Left renal cortex interstitium (tissue), 4 donors: ENCODE measurements around the gene LRGUK. TPM values are rescaled to one million over a fixed set of nuclear protein-coding genes. Genes with fewer than 3 reads are reported as not detected.

Experiments
- DNase-seq, 4 donors: peaks; one replicate each; pipeline ENCODE4 v3.0.0-alpha.2; 2013; ENCODE audit warnings: low read depth in 4 of 4, low spot score in 2 of 4, missing footprints in 1 of 4
- polyA plus RNA-seq, 4 donors: library from polyadenylated mRNA; unstranded; fragments of 120-200 nt; gene quantifications; one replicate each; pipeline ENCODE4 v1.2.1, GENCODE V29; 2013; ENCODE audit not compliant: insufficient read length in 4 of 4

The LRGUK gene
- polyA plus RNA-seq, 4 donors = 1.0 to 3.7 (median 1.8) TPM

DNA sequence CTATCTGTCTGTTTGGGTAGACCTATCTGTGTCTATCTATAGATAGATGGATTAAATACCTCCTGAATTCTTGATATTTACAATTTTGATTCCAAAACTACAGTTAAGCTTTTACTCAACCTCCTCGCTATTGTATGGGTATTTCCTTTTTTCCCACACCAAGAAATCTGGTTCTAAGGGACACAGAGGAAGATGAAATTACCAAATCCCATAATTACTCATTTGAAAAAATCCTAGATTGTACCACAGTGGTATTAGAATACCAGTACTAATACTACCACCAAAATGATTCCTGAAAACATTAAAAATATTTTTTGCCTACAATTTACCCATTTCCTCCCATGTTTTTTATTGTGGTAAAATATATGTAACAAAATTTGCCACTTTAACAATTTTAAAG lies 53.2 kb downstream of the LRGUK start:
- DNase-seq = no peak

DNA sequence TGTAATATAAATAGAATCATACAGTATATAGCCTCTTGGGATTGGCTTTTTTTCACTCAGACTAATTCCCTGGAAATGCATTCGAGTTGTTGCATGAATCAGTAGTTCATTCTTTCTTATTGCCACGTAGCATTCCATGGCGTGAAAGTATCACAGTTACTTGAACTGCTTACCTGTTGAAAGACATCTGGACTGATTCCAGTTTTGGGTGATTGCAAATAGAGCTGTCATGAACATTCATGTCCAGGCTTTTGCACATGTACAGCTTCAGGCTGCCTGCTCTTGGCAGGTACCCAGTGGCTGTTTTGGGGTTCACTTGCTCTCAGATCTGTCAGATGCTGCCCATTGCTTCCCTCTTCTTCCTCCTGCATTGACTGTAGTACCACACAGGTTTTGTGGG lies 54.9 kb downstream of the LRGUK start:
- DNase-seq = no peak

DNA sequence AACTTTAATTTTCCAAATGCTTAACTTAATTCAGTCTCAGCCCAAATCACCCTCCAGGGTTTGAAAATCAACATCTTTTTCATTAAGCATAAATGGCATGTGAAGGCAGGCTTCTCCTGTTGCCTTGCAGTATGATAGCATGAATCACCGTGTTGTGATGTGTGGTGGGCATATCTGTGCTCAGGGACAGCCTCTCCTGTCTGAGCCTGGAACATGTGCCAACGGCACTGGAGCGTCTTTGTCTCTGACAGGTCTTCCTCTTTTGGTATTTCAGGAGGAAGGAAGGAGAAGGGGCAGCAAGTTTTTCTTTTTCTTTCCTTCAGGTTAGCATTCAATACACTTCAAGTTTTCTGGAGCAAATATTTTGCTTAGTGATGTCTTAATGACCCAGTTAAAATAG lies 57.6 kb downstream of the LRGUK start:
- no peak for DNase-seq

DNA sequence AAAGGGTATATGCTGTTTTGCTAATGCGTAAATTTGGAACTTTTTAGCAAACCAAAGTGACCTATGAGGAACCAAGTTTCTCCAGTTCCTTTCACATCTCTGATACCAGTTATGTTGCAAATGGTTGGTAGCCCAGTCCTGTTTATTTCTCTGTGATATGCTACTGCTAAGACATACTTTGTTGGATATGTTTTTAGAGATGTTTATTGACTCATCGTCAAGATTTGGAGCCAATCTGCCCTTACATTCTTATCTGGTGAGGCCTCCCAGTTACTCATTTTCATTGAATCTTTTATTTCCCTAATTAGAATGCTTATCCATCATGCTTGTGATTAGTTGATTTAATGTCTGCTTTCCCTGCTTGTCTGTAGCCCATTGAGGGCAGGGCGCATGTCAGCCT lies 58.9 kb downstream of the LRGUK start:
- no peak for DNase-seq

DNA sequence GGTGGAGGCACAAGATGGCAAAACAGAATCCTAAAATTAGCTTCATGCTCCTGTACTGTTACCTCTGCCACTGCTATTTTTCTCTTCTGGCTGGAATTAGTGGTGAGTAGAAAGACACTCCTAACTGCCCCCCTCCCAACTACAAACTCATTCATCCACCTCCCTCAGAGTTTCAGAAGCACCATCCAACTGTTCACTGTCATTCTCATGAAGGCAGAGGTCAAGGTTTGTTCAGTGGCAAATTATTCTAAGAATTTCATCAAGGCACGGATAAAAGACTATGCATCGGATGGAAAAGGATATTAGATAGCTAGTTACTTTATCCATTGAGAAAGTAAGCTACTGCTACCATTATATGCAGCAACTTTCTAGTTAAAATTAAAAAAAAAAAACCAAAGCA lies 59.7 kb downstream of the LRGUK start:
- DNase-seq = no peak

DNA sequence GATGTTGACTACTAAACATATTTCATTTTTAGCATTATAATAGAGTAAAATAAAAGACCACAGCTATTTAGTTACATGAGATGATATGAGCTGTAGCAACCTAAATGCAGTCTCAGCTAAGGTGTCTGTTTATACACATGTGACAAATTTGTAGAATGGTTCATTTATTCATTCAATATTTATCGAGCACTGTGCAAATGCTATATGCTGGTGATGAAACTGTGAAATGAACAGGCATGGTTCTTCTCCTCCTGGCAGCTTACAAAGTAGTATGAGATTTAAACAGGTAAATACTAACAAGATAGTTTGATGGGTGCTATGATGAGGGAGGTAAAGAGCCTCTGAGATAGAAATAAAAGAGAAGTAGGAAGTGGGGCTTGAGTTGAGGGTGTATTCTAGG lies 60.8 kb downstream of the LRGUK start:
- DNase-seq = no peak

DNA sequence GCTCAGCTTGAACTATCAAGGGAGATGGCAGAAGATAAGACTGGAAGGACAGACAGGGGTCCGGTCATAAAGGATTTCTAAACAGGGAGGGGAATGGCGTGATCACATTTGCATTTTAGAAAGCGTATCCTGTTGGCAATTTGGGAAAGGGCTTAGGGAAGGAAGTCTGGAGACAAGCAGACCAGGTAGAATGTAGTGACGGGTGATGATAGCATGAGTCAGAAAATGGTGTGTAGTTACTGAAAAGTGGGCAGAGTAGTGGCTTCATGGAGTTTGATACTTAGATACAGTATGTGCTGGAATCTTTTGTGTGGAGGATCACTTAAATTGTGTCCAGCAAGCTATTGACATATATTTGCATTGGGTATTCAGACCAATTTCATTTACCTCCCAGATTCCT lies 61.2 kb downstream of the LRGUK start:
- no peak for DNase-seq

DNA sequence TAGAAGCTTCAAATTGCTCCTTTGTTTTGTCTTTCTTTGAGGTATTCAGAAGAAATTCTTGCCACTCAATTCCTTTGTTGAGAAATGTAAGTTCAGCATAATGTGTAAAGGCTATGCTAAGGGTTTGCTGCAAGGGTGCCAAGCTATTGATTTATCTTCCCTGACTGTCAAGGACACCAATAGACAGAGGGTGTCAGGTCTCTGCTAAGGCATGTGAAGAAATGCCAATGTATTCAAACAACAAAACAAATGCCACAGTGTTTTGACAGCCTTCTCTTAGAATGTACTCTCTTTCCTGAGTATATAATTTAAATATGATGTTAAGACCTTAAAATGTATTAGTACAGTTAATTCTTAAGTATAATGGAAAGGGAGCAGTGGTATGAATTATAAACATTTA lies 62.4 kb downstream of the LRGUK start:
- no peak for DNase-seq

DNA sequence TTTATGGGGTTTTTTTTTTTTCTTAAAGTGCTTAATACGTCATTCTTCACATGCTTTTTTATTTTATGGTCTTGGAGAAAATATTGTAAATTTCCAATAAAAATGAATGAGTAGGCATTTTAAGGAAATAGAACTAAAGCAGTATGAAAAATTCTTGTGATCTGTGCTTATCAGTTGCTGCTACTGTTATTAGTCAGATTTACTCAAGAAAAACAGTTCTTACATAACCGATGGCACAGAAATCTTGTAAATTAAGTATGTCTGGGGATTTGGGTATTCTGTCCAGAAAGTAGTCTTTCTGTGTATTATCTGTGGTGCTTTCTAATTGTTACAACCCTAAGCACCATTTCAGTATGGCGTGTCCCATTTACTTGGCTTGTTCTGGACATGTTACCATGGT lies 64.7 kb downstream of the LRGUK start:
- no peak for DNase-seq

DNA sequence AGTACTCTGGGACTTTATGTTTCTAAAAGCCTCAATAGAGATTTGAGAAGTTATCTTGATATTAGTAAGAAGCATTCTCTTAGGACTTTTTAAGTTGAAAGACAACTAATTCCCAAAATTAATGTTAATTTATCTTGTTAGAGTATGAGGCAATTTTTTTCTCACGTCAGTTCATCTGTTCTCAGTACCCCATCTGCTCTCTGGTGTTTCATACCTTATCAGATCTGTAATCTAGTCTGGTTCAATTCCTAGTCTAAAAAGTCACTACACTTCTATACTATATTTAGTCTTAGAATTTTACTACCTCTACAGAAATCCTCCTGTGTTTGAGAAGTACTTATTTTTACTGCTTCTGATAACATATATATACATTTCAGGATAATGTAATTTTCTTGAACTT lies 66.1 kb downstream of the LRGUK start:
- DNase-seq = no peak

DNA sequence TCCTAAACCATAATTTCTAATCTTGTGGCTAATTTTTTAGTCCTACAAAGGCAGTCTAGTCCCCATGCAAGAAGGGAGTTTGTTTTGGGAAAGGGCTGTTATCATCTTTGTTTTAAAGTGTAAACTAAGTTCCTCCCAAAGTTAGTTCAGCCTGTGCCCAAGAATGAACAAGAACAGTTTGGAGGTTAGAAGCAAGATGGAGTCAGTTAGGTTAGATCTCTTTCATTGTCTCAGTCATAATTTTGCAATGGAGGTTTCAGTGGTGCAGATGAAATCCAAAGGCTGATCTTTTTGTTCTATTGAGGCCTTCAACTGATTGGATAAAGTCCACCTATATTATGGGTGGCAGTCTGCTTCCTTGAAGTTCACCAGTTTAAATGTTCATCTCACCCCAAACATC lies 68.1 kb downstream of the LRGUK start:
- DNase-seq = no peak

DNA sequence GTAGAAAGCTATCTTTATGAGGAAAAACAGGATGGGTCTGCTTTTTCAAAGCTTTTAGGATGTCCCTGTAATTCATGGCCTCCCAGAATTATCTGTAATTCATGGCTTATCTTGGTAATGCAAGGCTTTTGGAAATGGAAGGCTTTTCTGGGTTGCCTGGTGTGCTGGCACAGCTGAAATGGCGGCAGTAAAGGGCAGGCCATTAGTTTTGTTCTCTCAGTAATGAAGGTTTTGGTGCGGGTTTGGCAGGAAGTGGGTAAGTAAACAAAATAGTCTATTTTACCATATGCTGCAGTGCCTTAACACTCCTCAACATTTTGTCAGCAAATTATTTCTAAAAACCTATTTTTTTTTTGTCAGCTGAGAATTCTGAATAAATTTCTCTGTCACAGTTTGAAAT lies 69.3 kb downstream of the LRGUK start:
- no peak for DNase-seq

DNA sequence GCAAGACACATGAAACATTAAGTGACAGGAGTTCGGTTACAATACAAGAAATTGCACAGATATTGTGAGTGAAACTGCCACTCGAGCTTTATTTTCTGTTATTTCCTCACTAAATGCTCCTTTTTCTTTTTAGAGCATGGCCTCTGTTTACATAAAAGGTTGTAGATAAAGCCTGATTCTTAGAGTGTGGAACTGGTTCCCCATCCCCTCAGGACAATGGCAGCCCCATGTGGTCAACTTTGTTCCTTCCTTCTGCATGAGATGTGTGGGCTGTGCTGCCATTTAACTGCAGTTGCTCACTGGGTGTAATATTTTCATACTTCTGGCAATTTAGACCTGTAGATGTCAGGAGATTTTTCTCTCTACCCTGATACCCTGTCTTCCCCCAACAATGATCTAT lies 70.2 kb downstream of the LRGUK start:
- DNase-seq = no peak

DNA sequence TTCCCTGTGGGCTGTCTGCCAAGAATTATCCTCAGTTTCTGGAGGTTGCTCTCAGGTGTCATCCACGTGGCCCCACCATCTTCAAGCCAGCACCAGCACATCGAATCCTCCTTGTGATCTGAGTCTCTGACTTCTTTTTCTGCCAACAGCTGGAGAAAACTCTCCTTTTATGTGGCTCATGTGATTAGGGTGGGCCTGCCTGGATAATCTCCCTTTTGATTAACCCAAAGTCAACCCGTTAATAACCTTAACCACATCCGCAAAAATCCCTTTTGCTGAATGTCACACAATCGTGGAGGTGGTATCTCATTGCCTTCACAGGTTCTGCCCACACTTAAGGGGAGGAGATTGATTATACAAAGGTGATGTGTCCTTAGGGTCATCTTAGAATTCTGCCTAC lies 73.8 kb downstream of the LRGUK start:
- no peak for DNase-seq

DNA sequence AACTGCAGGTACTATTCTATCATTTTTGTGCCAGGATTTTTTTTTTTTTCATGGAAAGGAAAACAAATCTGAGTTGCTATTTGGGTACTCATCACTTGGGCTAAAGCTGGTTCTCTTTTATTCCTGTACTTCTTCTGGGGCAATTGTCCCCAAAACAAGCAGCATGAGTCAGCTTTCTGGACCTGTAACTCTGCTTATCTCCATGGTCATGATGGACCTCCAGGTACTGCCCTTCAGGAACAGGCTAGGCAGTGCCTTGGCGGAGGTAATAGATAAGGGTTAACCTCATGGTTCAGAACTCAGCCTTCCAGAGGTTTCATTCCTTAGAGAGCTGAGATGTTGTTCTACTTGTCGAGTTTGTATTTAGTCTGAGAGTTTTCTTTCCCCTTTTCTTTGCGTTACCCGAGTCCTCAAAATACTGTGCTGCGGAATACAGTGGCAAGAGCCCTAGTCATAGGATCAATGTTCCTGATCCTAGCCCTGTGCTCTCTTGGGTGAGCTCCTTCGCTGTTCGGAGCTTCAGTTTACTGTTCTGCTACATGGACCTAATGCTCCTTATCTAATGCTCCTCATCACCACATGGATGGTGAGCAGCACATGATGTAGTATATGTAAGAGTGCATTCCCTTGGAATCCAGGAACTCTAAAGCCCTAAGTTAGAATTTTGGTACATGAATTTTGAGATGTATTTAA lies 74.6 kb downstream of the LRGUK start:
- DNase-seq = no peak

DNA sequence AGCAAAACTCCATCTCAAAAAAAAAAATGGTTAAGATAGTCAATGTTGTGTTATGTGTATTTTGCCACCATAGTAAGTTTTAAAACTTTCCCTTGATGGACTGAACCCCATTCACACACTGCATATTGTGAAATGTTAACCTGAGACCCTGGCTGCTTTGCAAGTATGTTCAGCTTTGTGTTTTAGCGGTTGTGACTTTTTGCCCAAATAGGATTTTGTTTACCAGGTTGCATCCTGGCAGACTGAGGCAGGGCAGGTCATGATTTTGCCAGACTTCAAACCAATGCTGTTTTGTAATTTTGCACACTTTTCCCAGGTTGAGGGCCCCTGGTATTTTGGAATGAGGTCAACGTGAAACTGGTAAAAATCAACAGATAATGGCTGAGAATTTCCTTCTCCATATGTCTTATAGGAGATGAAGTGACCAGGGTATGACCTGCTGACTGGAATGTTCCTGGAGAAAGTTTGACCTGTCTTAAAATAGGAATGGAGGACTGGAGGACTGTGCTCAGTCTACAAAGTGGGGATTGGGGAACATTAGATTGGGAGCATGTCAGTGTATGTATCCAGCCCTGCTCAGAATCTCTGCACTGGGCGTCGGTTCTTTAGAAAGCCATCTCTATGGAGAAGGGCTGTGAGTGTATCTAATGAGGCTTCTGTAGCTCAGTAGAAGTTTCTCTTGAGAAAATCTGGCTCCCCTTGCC lies 76.2 kb downstream of the LRGUK start:
- DNase-seq = no peak

DNA sequence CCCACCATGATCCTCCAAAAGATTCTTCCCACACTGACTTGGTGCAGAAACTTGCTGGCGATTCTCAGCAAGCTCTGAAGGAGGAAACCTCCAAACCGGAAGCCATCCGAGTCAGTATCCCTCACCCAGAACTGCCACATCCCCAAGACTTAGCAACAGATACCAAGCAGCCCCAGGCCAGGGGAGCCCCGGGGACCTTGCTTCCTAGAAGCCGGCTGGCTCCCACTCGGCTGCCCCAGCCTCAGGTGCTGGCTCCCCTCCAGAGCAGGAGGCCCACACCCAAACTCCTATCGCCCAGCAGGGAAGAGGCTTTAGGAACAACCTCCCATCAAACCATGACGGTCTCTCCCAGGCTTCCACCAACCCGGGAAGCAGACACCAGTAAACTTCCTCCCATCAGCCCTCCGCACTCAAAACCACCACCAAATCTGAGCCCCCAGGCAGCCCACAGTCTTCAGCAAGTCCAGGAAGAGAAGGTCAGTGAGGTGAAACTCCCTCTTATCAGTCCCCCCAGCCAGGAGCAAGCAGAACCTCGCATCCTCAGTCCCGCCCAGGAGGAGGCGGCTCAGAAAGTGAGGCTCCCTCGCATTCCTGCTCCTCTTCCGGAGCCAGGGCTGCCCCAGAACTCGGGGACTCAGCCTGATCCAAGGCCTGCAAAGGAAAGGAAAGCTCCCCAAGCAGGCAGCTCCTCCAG lies 82.3 kb downstream of the LRGUK start:
- no peak for DNase-seq

DNA sequence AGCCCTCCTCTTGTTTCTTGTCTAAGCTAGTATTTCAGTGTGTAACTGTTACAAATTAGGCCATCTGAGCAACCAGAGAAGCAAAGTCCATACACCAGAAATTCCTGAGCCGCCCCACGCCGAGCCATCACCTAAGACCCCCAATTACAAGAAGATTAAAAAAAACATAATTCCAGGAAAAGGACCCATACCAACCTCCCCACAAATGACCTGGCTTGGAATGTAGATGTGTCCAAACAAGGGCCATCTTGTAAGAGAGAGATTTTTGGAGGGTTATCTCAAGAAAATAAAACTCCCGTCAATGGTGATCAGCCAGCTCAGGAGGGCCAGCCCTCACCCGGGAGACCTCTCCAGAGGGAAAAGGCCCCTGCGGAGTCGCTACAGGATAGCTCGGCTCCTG lies 83.1 kb downstream of the LRGUK start:
- no peak for DNase-seq

DNA sequence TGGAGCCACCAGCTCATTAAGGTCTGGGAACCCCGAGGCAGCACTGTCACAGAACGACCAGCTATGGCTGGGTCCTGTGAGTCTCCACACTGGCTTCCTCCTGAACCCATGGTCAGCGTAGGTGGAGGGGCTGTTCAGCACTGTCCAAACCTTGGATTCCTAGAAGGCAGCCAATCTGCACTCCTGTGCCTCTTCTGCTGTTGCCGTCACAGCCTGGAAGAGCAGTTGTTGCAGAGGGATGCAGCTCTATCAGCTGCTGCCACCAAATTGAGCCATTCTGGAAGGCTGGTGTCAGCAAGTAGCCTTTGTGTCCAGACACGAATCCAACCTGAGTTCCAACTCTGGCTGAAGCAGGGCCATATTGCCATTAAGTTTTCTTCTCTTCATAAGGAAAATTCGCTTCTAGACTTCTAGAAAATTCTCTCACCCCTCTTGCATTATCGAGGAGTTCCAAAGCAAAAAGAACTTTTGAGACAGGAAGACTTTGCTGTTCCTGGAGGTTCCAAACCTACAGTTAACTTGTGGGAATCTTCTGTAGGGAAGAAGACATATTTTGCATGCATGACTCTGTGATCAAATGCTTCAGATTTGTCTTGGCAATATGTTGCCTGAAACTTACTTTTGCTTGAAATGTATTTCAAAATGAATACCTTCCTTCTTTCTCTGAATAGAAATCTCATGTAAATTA lies 84.0 kb downstream of the LRGUK start:
- DNase-seq = no peak

DNA sequence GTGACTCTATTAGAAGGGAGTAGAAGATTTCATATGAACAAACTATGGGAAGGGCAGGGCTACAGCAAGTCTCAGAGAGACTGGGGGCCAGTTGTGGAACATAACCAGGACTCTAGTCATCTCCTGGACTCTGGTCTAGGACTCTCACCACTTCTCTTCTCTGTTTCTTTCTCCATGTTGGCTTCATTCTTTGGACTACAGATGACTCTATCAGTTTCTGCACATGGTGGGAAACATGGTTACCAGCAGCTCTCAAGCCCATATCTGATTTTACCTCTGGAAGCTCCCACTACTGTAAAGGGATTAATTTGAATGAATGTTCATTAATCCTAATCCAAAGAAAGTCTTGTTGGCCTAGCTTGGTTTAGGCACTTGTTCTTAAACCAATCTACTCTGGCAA lies 84.7 kb downstream of the LRGUK start:
- DNase-seq = no peak
